Psoas muscle (tissue), 8 donors: ENCODE measurements around the gene TRAPPC2L. TPM values are rescaled to one million over a fixed set of nuclear protein-coding genes. Genes with fewer than 3 reads are reported as not detected.

Experiments
- ATAC-seq, 4 donors: fragments of 200-7000 bp; cut with Tn5 transposase; one replicate each; pipeline ENCODE4 v1.9.1; 2020; ENCODE audit warnings: moderate library complexity in 3 of 4, mild to moderate bottlenecking in 2 of 4
- DNase-seq, 2 donors: peaks; one replicate each; pipeline ENCODE4 v3.0.0-alpha.2; 2020
- H3K27ac ChIP-seq: fragments of 200-600 bp; one replicate; pipeline ENCODE4 v1.8.0; 2022
- H3K27me3 ChIP-seq, 3 donors: fragments of 200-600 bp in 1 of 3; one replicate each; pipeline versions ENCODE4 v1.6.1 to v1.8.0; 2013 to 2022; ENCODE audit warnings: low read length in 2 of 3, mild to moderate bottlenecking in 2 of 3, moderate library complexity in 1 of 3; ENCODE audit not compliant: insufficient read depth in 3 of 3
- H3K36me3 ChIP-seq, 2 donors: fragments of 200-600 bp in 1 of 2; one replicate each; pipeline versions ENCODE4 v1.6.1 to v1.8.0; 2013 to 2022; ENCODE audit warnings: low read depth in 1 of 2, mild to moderate bottlenecking in 1 of 2, moderate library complexity in 1 of 2; ENCODE audit not compliant: insufficient read depth in 1 of 2
- H3K4me1 ChIP-seq: fragments of 200-600 bp; one replicate; pipeline ENCODE4 v1.8.0; 2022
- H3K4me3 ChIP-seq: fragments of 200-600 bp; one replicate; pipeline ENCODE4 v1.8.0; 2022; ENCODE audit warnings: mild to moderate bottlenecking
- H3K9me3 ChIP-seq: fragments of 200-600 bp; one replicate; pipeline ENCODE4 v1.8.0; 2022
- WGBS, 3 donors: extraction: QIAGEN DNeasy Blood & Tissue Kit; methylation state at CpG; one replicate each; pipeline versions ENCODE4 v1.1.6 to v1.1.7; 2013; 5-methylcytosine and 5-hydroxymethylcytosine counted together
- intact Hi-C, 2 donors: fragments of 100-400 bp; cut with DNase I; formaldehyde crosslinking; loops; one replicate each; pipeline versions ENCODE4 v1.11.0 to v1.14.2; 2022
- polyA plus RNA-seq, 3 donors: library from polyadenylated mRNA; stranded (reverse); fragments of 200-250 nt; gene quantifications; one replicate each; pipeline ENCODE4 v1.2.3, GENCODE V29; 2013
- total RNA-seq, 4 donors: library from RNA; stranded (reverse); fragmentation: NEBNext Ultra II Directional in 2 of 4; extraction: Animal tissue kit (Norgen Biotek cat#: 25700) in 2 of 4; gene quantifications; one replicate each; pipeline versions ENCODE4 v1.2.1 to v1.2.4, GENCODE V29; 2021 to 2023
- TF ChIP-seq, protein P1 (sequence below): fragments of 200-600 bp; IDR thresholded peaks from one replicate; pipeline ENCODE4 v1.8.0; 2022; ENCODE audit warnings: antibody characterized with exemption
- donor health status: healthy with polysubstance abuse.
- donor health status: DM: no; HTN: no; CAD: no; lungs with moderate emphysema.
- donor health status: Bipolar disorder and iron deficiency.
- donor health status: healthy.
- donor health status: DM: yes; HTN: yes; CAD: no.
- donor health status: DM: no; HTN: no; CAD: no.
- donor health status: DM: no; HTN: no; CAD: no.
- donor health status: DM: yes; HTN: yes; CAD: no.

TRAPPC2L gene
- total and polyA plus RNA-seq, 7 donors, result 23.9 to 42.6 (median 38.6) TPM

DNA sequence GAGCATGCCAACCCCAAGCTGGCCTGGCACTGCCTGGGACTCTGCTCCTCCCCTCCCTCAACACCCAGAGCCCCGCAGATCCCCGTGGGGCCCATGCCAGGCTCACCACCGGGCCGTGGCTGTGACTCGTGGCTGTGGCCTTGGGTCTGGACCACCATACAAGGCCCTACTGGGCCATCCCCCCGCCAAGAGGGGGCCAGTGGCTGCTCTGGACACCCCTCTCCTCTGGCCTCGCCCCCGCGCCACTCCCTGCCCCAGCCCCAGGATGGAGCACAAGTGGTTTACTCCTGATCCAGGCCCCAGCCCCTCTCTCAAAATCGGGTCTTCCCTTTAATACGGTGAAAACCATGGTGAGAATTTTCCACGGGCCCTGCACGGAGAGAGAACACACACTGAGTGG is 6.5 kb downstream of the TRAPPC2L start:
- Histone ChIP-seq H3K36me3 (peaks cover 0 to 48% of the 10 kb centered on the region in 2 donors), H3K4me1 (no peaks in the 10 kb centered on the region), H3K4me3 (no peak overlapping the region), H3K9me3 (no peaks in the 10 kb centered on the region), H3K27ac (no peak overlapping the region), H3K27me3 (no peaks in the 10 kb centered on the region)
- no peak for DNase-seq
- intact Hi-C loops, result no loop called here
- WGBS, 3 donors, result 59 to 85% (median 80%) methylated on average over 10 to 13 of the region's 13 CpGs
- no peak for ATAC-seq
- TF ChIP-seq, protein P1, sequence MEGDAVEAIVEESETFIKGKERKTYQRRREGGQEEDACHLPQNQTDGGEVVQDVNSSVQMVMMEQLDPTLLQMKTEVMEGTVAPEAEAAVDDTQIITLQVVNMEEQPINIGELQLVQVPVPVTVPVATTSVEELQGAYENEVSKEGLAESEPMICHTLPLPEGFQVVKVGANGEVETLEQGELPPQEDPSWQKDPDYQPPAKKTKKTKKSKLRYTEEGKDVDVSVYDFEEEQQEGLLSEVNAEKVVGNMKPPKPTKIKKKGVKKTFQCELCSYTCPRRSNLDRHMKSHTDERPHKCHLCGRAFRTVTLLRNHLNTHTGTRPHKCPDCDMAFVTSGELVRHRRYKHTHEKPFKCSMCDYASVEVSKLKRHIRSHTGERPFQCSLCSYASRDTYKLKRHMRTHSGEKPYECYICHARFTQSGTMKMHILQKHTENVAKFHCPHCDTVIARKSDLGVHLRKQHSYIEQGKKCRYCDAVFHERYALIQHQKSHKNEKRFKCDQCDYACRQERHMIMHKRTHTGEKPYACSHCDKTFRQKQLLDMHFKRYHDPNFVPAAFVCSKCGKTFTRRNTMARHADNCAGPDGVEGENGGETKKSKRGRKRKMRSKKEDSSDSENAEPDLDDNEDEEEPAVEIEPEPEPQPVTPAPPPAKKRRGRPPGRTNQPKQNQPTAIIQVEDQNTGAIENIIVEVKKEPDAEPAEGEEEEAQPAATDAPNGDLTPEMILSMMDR, result no peak

DNA sequence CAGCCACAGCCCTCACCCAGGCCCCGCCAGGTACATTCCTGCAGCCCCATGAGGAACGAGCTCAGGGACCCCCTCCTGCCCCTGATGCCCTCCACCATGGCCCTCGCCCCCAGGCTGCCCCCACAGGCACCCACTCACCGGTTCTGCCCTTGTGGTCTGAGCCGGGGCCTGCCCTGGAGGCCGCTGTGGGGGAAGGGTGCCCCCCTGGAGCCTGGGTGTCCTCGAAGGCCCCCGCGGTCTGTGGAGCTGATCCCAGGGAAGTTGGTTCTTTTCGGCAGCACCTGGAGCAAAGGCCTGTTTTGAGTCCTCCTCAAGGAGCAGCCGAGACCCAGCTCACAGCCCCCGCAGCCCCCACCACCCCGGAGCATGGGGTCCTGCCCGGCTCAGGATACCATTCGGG is 7.2 kb downstream of the TRAPPC2L start:
- intact Hi-C loops, result no loop called here
- Histone ChIP-seq H3K4me3 (no peak overlapping the region), H3K27ac (no peak overlapping the region), H3K4me1 (no peaks in the 10 kb centered on the region), H3K36me3 (peaks cover 0 to 42% of the 10 kb centered on the region in 2 donors), H3K27me3 (no peaks in the 10 kb centered on the region), H3K9me3 (no peaks in the 10 kb centered on the region)
- ATAC-seq, result no peak
- TF ChIP-seq, protein P1, result no peak
- WGBS, 3 donors, result 75 to 88% (median 85%) methylated on average over 12 to 15 of the region's 15 CpGs
- no peak for DNase-seq

DNA sequence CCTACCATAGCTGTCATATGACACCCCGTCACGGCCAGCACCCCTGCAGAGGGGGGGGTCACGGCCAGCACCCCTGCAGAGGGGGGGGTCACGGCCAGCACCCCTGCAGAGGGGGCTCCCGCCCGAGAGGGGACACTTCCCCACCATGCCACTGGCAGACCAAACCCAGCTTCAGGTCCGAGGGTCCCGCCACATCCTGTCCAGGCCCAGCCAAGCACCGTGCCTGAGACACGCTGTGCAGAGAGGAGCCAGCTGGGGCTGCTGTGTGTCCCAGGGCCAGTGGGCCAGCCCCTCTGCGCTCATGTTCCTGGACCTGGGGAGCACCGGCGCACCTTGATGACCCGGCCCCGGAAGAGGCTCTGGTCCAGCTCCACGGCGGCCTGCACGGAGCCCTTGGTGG is 7.6 kb downstream of the TRAPPC2L start:
- no peaks in the 10 kb centered on the region for H3K9me3 ChIP-seq
- intact Hi-C loops, result no loop called here
- no peak for ATAC-seq
- TF ChIP-seq, protein P1, result no peak
- WGBS, 3 donors, result 76 to 85% (median 79%) methylated on average over 17 to 18 of the region's 18 CpGs
- H3K27me3 ChIP-seq, result no peaks in the 10 kb centered on the region
- peaks cover 0 to 37% of the 10 kb centered on the region in 2 donors for H3K36me3 ChIP-seq
- H3K4me3 ChIP-seq, result no peak overlapping the region
- H3K27ac ChIP-seq, result no peak overlapping the region
- DNase-seq, result no peak
- H3K4me1 ChIP-seq, result no peaks in the 10 kb centered on the region

DNA sequence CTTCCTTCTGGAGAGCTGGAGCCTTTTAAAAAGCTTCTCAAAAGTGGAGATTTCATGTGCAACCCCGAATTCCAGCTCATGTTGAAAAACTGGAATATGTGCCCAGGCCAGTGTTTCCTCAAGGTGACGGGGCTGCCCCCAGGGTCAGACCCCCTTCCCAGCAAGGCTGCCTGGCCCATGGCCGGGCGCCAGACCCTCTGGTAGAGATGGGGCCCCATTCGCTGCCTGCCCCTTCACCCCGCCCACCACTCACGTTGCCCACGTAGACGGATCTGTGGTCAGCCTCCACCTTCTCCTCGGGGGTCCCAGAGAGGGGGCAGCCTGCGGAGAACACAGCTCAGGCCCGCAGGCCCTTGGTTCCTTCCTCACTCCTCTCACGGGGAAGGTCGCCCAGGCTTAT is 8.4 kb downstream of the TRAPPC2L start:
- TF ChIP-seq, protein P1, result no peak
- Histone ChIP-seq H3K9me3 (no peaks in the 10 kb centered on the region), H3K4me3 (no peak overlapping the region), H3K4me1 (no peaks in the 10 kb centered on the region), H3K36me3 (peaks cover 0 to 30% of the 10 kb centered on the region in 2 donors), H3K27ac (no peak overlapping the region), H3K27me3 (no peaks in the 10 kb centered on the region)
- WGBS, 3 donors, result 85 to 88% (median 87%) methylated on average over 12 to 14 of the region's 14 CpGs
- DNase-seq (no peak), ATAC-seq (no peak)
- intact Hi-C loops, result no loop called here

DNA sequence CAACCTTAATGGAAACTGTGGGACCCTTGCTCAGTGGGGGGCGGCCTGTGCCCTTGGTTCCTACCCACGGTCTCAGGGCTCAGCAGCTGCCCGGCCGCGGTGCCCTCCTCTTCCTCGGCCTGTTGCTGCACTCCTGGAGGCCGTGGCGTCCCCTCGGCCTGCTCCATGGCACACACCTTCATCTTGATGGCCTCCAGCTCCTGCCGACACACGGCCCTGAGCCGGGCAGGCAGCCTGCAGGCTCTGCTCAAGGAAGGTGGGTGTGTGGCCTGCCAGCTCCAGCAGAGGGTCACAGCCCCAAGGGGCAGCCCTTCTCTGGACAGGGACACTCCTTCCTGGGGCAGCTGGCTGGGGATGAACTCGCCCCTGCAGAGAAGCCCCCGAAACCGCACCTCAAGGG is 8.8 kb downstream of the TRAPPC2L start:
- no peak overlapping the region for H3K27ac ChIP-seq
- no peaks in the 10 kb centered on the region for H3K27me3 ChIP-seq
- no peak overlapping the region for H3K4me3 ChIP-seq
- H3K4me1 ChIP-seq, result no peaks in the 10 kb centered on the region
- intact Hi-C loops, result no loop called here
- H3K36me3 ChIP-seq, result peaks cover 0 to 25% of the 10 kb centered on the region in 2 donors
- 84 to 88% (median 87%) methylated on average over 13 to 15 of the region's 15 CpGs for WGBS, 3 donors
- no peaks in the 10 kb centered on the region for H3K9me3 ChIP-seq
- DNase-seq (no peak), ATAC-seq (no peak)
- TF ChIP-seq, protein P1, result no peak
